ENCODE data around the gene CNTF. TPM values are rescaled to one million over a fixed set of nuclear protein-coding genes. Genes with fewer than 3 reads are reported as not detected.

Gene CNTF
- total RNA-seq, 1 experiment from 2014 or later = 1.6 TPM

DNA sequence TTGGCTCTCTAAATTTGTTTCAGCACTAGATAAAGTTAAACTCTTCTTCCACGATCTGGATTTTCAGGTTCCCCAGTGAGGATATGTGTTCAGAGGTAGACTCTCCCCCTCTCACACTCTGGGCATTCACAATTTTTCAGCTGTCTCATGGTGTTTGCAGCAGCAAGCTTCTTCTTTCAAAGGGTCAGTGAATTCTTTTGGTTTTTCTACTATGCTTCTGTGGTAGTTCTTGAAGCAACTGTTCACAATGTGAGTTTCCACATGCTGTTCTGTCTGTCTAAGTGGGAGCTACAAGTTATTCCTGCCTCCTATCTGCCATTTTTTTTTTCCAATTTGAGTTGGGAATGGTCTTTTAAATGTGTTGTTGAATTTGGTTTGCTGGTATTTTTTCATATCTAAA is 25.4 kb downstream of the CNTF start:
- no peak for DNase-seq
- POLR2A ChIA-PET (ENCODE audit: unreplicated experiment) = no interaction called here
- Histone ChIP-seq H3K36me3 (ENCODE audit: low read depth, low read length) (no peaks in the 10 kb centered on the region), H2AFZ (ENCODE audit: low read length) (no peak overlapping the region), H3K4me1 (ENCODE audit: insufficient read depth, low read length) (0 out of 2 replicates have a peak, but pooled peaks cover 2% of the 10 kb centered on the region), H3F3A (ENCODE audit: low read length, unreplicated experiment) (no peaks in the 10 kb centered on the region), H3K9ac (ENCODE audit: low read length) (no peak overlapping the region), H3K27me3 (ENCODE audit: low read length) (no peaks in the 10 kb centered on the region; the same call in 1 of the 2 replicates), H3K4me3 (ENCODE audit: low read length) (no peak overlapping the region), H3K9me2 (replicated peaks; ENCODE audit: low read length) (no peaks in the 10 kb centered on the region), H3K27ac (ENCODE audit: low read length) (no peak overlapping the region), H3K4me2 (ENCODE audit: low read length) (no peak overlapping the region), H3K9me3 (ENCODE audit: low read length) (peaks cover 11% of the 10 kb centered on the region; the same call in 1 of the 2 replicates), H4K20me1 (ENCODE audit: low read length) (no peaks in the 10 kb centered on the region), H3K79me2 (ENCODE audit: low read length) (no peaks in the 10 kb centered on the region)
- ATAC-seq = no peak
- CTCF ChIA-PET = no interaction called here
- intact Hi-C loops (cut with micrococcal nuclease) = no loop called here
- no peak for TF ChIP-seq EZH2phosphoT487 (IDR thresholded peaks at IDR 0.05; ENCODE audit: borderline replicate concordance, low read length)
- no peak for TF ChIP-seq EZH2 (IDR thresholded peaks at IDR 0.05; ENCODE audit: low read length, unreplicated experiment)
- TF ChIP-seq, protein P1, sequence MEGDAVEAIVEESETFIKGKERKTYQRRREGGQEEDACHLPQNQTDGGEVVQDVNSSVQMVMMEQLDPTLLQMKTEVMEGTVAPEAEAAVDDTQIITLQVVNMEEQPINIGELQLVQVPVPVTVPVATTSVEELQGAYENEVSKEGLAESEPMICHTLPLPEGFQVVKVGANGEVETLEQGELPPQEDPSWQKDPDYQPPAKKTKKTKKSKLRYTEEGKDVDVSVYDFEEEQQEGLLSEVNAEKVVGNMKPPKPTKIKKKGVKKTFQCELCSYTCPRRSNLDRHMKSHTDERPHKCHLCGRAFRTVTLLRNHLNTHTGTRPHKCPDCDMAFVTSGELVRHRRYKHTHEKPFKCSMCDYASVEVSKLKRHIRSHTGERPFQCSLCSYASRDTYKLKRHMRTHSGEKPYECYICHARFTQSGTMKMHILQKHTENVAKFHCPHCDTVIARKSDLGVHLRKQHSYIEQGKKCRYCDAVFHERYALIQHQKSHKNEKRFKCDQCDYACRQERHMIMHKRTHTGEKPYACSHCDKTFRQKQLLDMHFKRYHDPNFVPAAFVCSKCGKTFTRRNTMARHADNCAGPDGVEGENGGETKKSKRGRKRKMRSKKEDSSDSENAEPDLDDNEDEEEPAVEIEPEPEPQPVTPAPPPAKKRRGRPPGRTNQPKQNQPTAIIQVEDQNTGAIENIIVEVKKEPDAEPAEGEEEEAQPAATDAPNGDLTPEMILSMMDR (conservative IDR thresholded peaks at IDR 0.05; ENCODE audit: low read depth, low read length) = no peak
- no TSS peak for BruUV-seq (replicated peaks)

DNA sequence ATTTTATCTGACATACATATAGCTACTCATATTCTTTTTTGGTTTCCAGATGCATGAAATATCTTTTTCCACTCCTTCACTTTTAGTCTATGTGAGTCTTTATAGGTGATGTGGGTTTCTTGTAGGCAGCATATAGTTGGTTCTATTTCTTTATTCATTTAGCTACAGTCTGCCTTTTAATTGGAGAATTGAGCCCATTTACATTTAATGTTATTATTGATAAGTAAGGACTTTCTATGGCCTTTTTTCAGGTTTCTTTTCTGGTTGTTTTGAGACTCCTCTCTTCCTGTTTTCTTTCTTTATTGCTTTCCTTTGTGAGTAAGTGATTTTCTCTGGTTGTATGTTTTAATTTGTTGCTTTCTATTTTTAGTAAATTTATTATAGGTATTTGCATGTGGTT is 27.2 kb downstream of the CNTF start:
- POLR2A ChIA-PET (ENCODE audit: unreplicated experiment) = no interaction called here

DNA sequence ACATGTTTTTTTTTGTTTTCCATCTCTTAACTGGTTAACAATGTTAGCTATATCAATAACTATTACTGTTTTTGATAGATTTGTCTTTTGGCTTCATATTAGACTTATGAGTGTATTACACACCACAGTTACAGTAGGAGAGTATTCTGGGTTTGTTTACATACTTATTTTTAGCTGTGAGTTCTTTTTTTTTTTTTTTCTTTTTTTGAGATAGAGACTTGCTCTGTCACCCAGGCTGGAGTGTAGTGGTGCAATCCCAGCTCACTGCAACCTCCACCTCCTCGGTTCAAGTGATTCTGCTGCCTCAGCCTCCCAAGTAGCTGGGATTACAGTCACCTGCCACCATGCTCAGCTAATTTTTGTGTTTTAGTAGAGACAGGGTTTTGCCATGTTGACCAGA is 28.0 kb downstream of the CNTF start:
- ChIA-PET CTCF (interaction anchor here (0.7 kb wide), 2 partner anchors 20 to 1045 kb away, joined by 3 read pairs; no protein-coding TSS in a partner anchor), POLR2A (ENCODE audit: unreplicated experiment) (no interaction called here)
- Histone ChIP-seq H3K79me2 (ENCODE audit: low read length) (no peaks in the 10 kb centered on the region), H3K36me3 (ENCODE audit: low read depth, low read length) (no peaks in the 10 kb centered on the region), H2AFZ (ENCODE audit: low read length) (no peak overlapping the region), H3F3A (ENCODE audit: low read length, unreplicated experiment) (no peaks in the 10 kb centered on the region), H3K9me3 (ENCODE audit: low read length) (peaks cover 6% of the 10 kb centered on the region; the same call in 1 of the 2 replicates), H3K4me2 (ENCODE audit: low read length) (no peak overlapping the region), H3K9ac (ENCODE audit: low read length) (no peak overlapping the region), H3K4me3 (ENCODE audit: low read length) (no peak overlapping the region), H4K20me1 (ENCODE audit: low read length) (no peaks in the 10 kb centered on the region), H3K4me1 (ENCODE audit: insufficient read depth, low read length) (peaks cover 14% of the 10 kb centered on the region), H3K9me2 (replicated peaks; ENCODE audit: low read length) (no peaks in the 10 kb centered on the region), H3K27me3 (ENCODE audit: low read length) (no peaks in the 10 kb centered on the region), H3K27ac (ENCODE audit: low read length) (no peak overlapping the region)
- BruUV-seq (replicated peaks) = no TSS peak
- intact Hi-C loops (cut with micrococcal nuclease) = no loop called here
- TF ChIP-seq EZH2phosphoT487 (IDR thresholded peaks at IDR 0.05; ENCODE audit: borderline replicate concordance, low read length) (no peak), EZH2 (IDR thresholded peaks at IDR 0.05; ENCODE audit: low read length, unreplicated experiment) (no peak)
- TF ChIP-seq, protein P1 (conservative IDR thresholded peaks at IDR 0.05; ENCODE audit: low read depth, low read length) = no peak
- DNase-seq = no peak
- no peak for ATAC-seq

More for the DNA sequence above, 27.2 kb downstream of the CNTF start:
- no peak overlapping the region for H3K9ac ChIP-seq (ENCODE audit: low read length)
- H3K4me3 ChIP-seq (ENCODE audit: low read length) = no peak overlapping the region
- H4K20me1 ChIP-seq (ENCODE audit: low read length) = no peaks in the 10 kb centered on the region
- BruUV-seq (replicated peaks) = no TSS peak
- no peaks in the 10 kb centered on the region for H3F3A ChIP-seq (ENCODE audit: low read length, unreplicated experiment)
- no peaks in the 10 kb centered on the region for H3K27me3 ChIP-seq (ENCODE audit: low read length)
- no peaks in the 10 kb centered on the region for H3K36me3 ChIP-seq (ENCODE audit: low read depth, low read length)
- intact Hi-C loops (cut with micrococcal nuclease) = no loop called here
- no peaks in the 10 kb centered on the region for H3K79me2 ChIP-seq (ENCODE audit: low read length)
- no peak overlapping the region for H2AFZ ChIP-seq (ENCODE audit: low read length)
- CTCF ChIA-PET = no interaction called here
- H3K27ac ChIP-seq (ENCODE audit: low read length) = no peak overlapping the region
- H3K9me2 ChIP-seq (replicated peaks; ENCODE audit: low read length) = no peaks in the 10 kb centered on the region
- H3K4me1 ChIP-seq (ENCODE audit: insufficient read depth, low read length) = peaks cover 10% of the 10 kb centered on the region
- H3K9me3 ChIP-seq (ENCODE audit: low read length) = peaks cover 11% of the 10 kb centered on the region; the same call in 1 of the 2 replicates
- no peak for DNase-seq
- no peak for ATAC-seq
- H3K4me2 ChIP-seq (ENCODE audit: low read length) = no peak overlapping the region
- TF ChIP-seq EZH2phosphoT487 (IDR thresholded peaks at IDR 0.05; ENCODE audit: borderline replicate concordance, low read length) = no peak
- TF ChIP-seq, protein P1 (conservative IDR thresholded peaks at IDR 0.05; ENCODE audit: low read depth, low read length) = no peak
- TF ChIP-seq EZH2 (IDR thresholded peaks at IDR 0.05; ENCODE audit: low read length, unreplicated experiment) = no peak
